HEK293 (cell line): ENCODE data around the gene HEPH.

Source experiments
- CTCF ChIA-PET: fragments of 350-600 bp; formaldehyde crosslinking; extraction: SDS; loops from one replicate; lab custom pipeline; 2021; ENCODE audit warnings: antibody characterized with exemption; lab: Yijun Ruan, JAX
- POLR2A ChIA-PET: fragments of 300-600 bp; formaldehyde crosslinking; extraction: SDS; loops from one replicate; lab custom pipeline; 2020; ENCODE audit warnings: antibody characterized with exemption, inconsistent platforms; lab: Yijun Ruan, JAX
- H3K27ac ChIP-seq: fragments of 200-500 bp; sonication (Bioruptor generic); 2 replicates; pipeline ENCODE4 v1.5.1; 2014; ENCODE audit warnings: low read depth, low read length, control low read depth, inconsistent platforms; ENCODE audit errors: extremely low read depth
- H3K36me3 ChIP-seq, 2 experiments: fragments of 200-500 bp in 1 of 2; sonication (Bioruptor generic) in 1 of 2; 1 replicate in 1 of 2; 2 replicates in 1 of 2; pipeline ENCODE4 v1.5.1; 2014 to 2017; ENCODE audit warnings: inconsistent platforms in 2 of 2, low read length in 2 of 2; ENCODE audit not compliant: control insufficient read depth in 2 of 2, insufficient read depth in 1 of 2
- H3K4me1 ChIP-seq: fragments of 200-500 bp; sonication (Bioruptor generic); 2 replicates; pipeline ENCODE4 v1.5.1; 2014; ENCODE audit warnings: mild to moderate bottlenecking, low read length, inconsistent platforms; ENCODE audit not compliant: control insufficient read depth, insufficient read depth
- H3K4me3 ChIP-seq: 2 replicates; pipeline ENCODE4 v1.5.1; 2011; ENCODE audit warnings: low read depth, mild to moderate bottlenecking, control low read depth, low read length, moderate library complexity
- H3K9me3 ChIP-seq: fragments of 200-500 bp; sonication (Bioruptor generic); 2 replicates; pipeline ENCODE4 v1.5.1; 2014; ENCODE audit warnings: low read depth, low read length, inconsistent platforms; ENCODE audit not compliant: control insufficient read depth, insufficient read depth
- GFI1B ChIP-seq: fragments of 450-650 bp; formaldehyde crosslinking; IDR thresholded peaks from 2 replicates; pipeline ENCODE4 v1.5.1; 2016; ENCODE audit warnings: missing biosample characterization, missing genetic modification characterization
- MYNN ChIP-seq: fragments of 450-650 bp; formaldehyde crosslinking; IDR thresholded peaks from 2 replicates; pipeline ENCODE4 v1.5.1; 2016; ENCODE audit warnings: missing biosample characterization, missing genetic modification characterization, borderline replicate concordance
- ZNF211 ChIP-seq: fragments of 450-650 bp; formaldehyde crosslinking; IDR thresholded peaks from 2 replicates; pipeline ENCODE4 v1.5.1; 2016; ENCODE audit warnings: low read depth, missing biosample characterization, missing genetic modification characterization
- ZNF292 ChIP-seq: fragments of 450-650 bp; formaldehyde crosslinking; IDR thresholded peaks from 2 replicates; pipeline ENCODE4 v1.5.1; 2016; ENCODE audit warnings: low read depth, missing biosample characterization, missing genetic modification characterization, borderline replicate concordance
- ZNF354C ChIP-seq: fragments of 450-650 bp; formaldehyde crosslinking; IDR thresholded peaks from 2 replicates; pipeline ENCODE4 v1.5.1; 2016; ENCODE audit warnings: missing biosample characterization, missing genetic modification characterization, low read depth, borderline replicate concordance
- ZNF548 ChIP-seq: fragments of 450-650 bp; formaldehyde crosslinking; IDR thresholded peaks from 2 replicates; pipeline ENCODE4 v1.5.1; 2016; ENCODE audit warnings: missing biosample characterization, missing genetic modification characterization
- ZNF76 ChIP-seq: fragments of 450-650 bp; formaldehyde crosslinking; IDR thresholded peaks from 2 replicates; pipeline ENCODE4; 2016; ENCODE audit warnings: low read depth, missing biosample characterization, missing genetic modification characterization, borderline replicate concordance
- ZNF791 ChIP-seq: fragments of 450-650 bp; formaldehyde crosslinking; IDR thresholded peaks from 2 replicates; pipeline ENCODE4 v1.5.1; 2016; ENCODE audit warnings: missing biosample characterization, missing genetic modification characterization
- TF ChIP-seq, protein P1 (sequence below): fragments of 450-650 bp; formaldehyde crosslinking; IDR thresholded peaks from 2 replicates; pipeline ENCODE4 v1.5.1; 2016; ENCODE audit warnings: missing biosample characterization, missing genetic modification characterization
- TF ChIP-seq, protein P2 (sequence below): fragments of 450-650 bp; formaldehyde crosslinking; IDR thresholded peaks from 2 replicates; pipeline ENCODE4 v1.5.1; 2016; ENCODE audit warnings: missing biosample characterization, missing genetic modification characterization
- TF ChIP-seq, protein P3 (sequence below): sonication (generic); formaldehyde crosslinking; IDR thresholded peaks from 2 replicates; pipeline ENCODE4 v1.8.1; 2022; ENCODE audit warnings: mild to moderate bottlenecking, moderate library complexity, missing genetic modification reagents
- TF ChIP-seq, protein P4 (sequence below): fragments of 450-650 bp; formaldehyde crosslinking; IDR thresholded peaks from 2 replicates; pipeline ENCODE4 v1.5.1; 2016; ENCODE audit warnings: missing biosample characterization, missing genetic modification characterization
- TF ChIP-seq, protein P5 (sequence below): fragments of 450-650 bp; formaldehyde crosslinking; IDR thresholded peaks from 2 replicates; pipeline ENCODE4 v1.5.1; 2017; ENCODE audit warnings: missing biosample characterization, missing genetic modification characterization
- TF ChIP-seq, protein P6 (sequence below): fragments of 450-650 bp; formaldehyde crosslinking; IDR thresholded peaks from 2 replicates; pipeline ENCODE4 v1.5.1; 2016; ENCODE audit warnings: missing biosample characterization, missing genetic modification characterization
- TF ChIP-seq, protein P7 (sequence below): fragments of 450-650 bp; formaldehyde crosslinking; IDR thresholded peaks from 2 replicates; pipeline ENCODE4 v1.5.1; 2016; ENCODE audit warnings: missing biosample characterization, missing genetic modification characterization, low read depth
- TF ChIP-seq, protein P8 (sequence below): fragments of 450-650 bp; formaldehyde crosslinking; IDR thresholded peaks from 2 replicates; pipeline ENCODE4 v1.5.1; 2016; ENCODE audit warnings: missing biosample characterization, missing genetic modification characterization

Gene HEPH

DNA sequence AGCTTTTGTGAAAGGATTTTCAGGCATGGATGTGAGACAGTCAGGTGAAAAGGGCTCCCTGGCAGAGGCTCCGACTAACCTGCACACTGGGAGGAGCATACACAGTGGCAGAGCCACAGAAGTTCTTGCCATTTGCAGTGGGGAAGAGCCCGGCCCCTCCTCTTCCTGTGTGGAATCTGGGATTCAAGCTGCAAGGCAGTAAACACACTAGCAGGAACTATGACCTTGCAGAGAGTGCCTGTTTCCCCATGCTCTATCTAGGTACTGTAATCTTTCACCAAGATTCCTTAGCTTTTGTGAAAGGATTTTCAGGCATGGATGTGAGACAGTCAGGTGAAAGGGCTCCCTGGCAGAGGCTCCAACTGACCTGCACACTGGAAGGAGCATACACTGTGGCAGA is 19.8 kb upstream of the HEPH start (continued):
- TF ChIP-seq, protein P1, sequence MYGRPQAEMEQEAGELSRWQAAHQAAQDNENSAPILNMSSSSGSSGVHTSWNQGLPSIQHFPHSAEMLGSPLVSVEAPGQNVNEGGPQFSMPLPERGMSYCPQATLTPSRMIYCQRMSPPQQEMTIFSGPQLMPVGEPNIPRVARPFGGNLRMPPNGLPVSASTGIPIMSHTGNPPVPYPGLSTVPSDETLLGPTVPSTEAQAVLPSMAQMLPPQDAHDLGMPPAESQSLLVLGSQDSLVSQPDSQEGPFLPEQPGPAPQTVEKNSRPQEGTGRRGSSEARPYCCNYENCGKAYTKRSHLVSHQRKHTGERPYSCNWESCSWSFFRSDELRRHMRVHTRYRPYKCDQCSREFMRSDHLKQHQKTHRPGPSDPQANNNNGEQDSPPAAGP (tag by site-specific recombination), result no peak
- TF ChIP-seq, protein P2, sequence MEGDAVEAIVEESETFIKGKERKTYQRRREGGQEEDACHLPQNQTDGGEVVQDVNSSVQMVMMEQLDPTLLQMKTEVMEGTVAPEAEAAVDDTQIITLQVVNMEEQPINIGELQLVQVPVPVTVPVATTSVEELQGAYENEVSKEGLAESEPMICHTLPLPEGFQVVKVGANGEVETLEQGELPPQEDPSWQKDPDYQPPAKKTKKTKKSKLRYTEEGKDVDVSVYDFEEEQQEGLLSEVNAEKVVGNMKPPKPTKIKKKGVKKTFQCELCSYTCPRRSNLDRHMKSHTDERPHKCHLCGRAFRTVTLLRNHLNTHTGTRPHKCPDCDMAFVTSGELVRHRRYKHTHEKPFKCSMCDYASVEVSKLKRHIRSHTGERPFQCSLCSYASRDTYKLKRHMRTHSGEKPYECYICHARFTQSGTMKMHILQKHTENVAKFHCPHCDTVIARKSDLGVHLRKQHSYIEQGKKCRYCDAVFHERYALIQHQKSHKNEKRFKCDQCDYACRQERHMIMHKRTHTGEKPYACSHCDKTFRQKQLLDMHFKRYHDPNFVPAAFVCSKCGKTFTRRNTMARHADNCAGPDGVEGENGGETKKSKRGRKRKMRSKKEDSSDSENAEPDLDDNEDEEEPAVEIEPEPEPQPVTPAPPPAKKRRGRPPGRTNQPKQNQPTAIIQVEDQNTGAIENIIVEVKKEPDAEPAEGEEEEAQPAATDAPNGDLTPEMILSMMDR (tag by site-specific recombination), result no peak
- TF ChIP-seq, protein P3, sequence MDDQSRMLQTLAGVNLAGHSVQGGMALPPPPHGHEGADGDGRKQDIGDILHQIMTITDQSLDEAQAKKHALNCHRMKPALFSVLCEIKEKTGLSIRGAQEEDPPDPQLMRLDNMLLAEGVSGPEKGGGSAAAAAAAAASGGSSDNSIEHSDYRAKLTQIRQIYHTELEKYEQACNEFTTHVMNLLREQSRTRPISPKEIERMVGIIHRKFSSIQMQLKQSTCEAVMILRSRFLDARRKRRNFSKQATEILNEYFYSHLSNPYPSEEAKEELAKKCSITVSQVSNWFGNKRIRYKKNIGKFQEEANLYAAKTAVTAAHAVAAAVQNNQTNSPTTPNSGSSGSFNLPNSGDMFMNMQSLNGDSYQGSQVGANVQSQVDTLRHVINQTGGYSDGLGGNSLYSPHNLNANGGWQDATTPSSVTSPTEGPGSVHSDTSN, result no peak
- TF ChIP-seq, protein P4, sequence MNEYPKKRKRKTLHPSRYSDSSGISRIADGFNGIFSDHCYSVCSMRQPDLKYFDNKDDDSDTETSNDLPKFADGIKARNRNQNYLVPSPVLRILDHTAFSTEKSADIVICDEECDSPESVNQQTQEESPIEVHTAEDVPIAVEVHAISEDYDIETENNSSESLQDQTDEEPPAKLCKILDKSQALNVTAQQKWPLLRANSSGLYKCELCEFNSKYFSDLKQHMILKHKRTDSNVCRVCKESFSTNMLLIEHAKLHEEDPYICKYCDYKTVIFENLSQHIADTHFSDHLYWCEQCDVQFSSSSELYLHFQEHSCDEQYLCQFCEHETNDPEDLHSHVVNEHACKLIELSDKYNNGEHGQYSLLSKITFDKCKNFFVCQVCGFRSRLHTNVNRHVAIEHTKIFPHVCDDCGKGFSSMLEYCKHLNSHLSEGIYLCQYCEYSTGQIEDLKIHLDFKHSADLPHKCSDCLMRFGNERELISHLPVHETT, result no peak

DNA sequence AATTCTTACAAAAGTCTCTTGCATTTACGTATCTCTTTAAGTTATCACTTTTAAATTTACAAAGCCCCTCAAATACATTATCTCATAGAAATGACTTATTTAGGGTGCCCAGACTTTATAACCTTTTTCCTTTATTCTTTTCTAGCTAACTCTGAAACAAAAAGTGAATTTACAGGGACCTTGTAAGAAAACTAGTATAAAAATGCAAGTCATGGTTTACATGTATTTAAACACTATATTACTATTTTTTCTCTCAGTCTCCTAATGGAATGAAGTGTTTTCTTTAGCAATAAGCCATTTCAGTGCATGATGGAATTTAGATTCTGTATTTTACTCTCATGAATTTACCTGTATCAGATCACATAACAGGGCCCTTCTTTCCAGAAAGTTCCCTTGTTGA is 14.5 kb upstream of the HEPH start:
- ChIA-PET POLR2A (no interaction called here), CTCF (no interaction called here)
- Histone ChIP-seq H3K9me3 (no peaks in the 10 kb centered on the region; the same call in 1 of the 2 replicates), H3K36me3 (no peaks in the 10 kb centered on the region), H3K4me1 (no peaks in the 10 kb centered on the region), H3K27ac (no peak overlapping the region), H3K4me3 (no peak overlapping the region)
- TF ChIP-seq ZNF354C (tag by site-specific recombination) (no peak), ZNF211 (tag by site-specific recombination) (no peak), ZNF548 (tag by site-specific recombination) (no peak), GFI1B (no peak), ZNF292 (tag by site-specific recombination) (no peak), ZNF791 (no peak), MYNN (tag by site-specific recombination) (no peak), ZNF76 (tag by site-specific recombination) (no peak)
- TF ChIP-seq, protein P5, sequence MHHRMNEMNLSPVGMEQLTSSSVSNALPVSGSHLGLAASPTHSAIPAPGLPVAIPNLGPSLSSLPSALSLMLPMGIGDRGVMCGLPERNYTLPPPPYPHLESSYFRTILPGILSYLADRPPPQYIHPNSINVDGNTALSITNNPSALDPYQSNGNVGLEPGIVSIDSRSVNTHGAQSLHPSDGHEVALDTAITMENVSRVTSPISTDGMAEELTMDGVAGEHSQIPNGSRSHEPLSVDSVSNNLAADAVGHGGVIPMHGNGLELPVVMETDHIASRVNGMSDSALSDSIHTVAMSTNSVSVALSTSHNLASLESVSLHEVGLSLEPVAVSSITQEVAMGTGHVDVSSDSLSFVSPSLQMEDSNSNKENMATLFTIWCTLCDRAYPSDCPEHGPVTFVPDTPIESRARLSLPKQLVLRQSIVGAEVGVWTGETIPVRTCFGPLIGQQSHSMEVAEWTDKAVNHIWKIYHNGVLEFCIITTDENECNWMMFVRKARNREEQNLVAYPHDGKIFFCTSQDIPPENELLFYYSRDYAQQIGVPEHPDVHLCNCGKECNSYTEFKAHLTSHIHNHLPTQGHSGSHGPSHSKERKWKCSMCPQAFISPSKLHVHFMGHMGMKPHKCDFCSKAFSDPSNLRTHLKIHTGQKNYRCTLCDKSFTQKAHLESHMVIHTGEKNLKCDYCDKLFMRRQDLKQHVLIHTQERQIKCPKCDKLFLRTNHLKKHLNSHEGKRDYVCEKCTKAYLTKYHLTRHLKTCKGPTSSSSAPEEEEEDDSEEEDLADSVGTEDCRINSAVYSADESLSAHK (tag by site-specific recombination), result no peak
- TF ChIP-seq, protein P6, sequence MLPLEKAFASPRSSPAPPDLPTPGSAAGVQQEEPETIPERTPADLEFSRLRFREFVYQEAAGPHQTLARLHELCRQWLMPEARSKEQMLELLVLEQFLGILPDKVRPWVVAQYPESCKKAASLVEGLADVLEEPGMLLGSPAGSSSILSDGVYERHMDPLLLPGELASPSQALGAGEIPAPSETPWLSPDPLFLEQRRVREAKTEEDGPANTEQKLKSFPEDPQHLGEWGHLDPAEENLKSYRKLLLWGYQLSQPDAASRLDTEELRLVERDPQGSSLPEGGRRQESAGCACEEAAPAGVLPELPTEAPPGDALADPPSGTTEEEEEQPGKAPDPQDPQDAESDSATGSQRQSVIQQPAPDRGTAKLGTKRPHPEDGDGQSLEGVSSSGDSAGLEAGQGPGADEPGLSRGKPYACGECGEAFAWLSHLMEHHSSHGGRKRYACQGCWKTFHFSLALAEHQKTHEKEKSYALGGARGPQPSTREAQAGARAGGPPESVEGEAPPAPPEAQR, result no peak
- TF ChIP-seq, protein P7, sequence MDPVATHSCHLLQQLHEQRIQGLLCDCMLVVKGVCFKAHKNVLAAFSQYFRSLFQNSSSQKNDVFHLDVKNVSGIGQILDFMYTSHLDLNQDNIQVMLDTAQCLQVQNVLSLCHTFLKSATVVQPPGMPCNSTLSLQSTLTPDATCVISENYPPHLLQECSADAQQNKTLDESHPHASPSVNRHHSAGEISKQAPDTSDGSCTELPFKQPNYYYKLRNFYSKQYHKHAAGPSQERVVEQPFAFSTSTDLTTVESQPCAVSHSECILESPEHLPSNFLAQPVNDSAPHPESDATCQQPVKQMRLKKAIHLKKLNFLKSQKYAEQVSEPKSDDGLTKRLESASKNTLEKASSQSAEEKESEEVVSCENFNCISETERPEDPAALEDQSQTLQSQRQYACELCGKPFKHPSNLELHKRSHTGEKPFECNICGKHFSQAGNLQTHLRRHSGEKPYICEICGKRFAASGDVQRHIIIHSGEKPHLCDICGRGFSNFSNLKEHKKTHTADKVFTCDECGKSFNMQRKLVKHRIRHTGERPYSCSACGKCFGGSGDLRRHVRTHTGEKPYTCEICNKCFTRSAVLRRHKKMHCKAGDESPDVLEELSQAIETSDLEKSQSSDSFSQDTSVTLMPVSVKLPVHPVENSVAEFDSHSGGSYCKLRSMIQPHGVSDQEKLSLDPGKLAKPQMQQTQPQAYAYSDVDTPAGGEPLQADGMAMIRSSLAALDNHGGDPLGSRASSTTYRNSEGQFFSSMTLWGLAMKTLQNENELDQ, result no peak
- TF ChIP-seq, protein P8, sequence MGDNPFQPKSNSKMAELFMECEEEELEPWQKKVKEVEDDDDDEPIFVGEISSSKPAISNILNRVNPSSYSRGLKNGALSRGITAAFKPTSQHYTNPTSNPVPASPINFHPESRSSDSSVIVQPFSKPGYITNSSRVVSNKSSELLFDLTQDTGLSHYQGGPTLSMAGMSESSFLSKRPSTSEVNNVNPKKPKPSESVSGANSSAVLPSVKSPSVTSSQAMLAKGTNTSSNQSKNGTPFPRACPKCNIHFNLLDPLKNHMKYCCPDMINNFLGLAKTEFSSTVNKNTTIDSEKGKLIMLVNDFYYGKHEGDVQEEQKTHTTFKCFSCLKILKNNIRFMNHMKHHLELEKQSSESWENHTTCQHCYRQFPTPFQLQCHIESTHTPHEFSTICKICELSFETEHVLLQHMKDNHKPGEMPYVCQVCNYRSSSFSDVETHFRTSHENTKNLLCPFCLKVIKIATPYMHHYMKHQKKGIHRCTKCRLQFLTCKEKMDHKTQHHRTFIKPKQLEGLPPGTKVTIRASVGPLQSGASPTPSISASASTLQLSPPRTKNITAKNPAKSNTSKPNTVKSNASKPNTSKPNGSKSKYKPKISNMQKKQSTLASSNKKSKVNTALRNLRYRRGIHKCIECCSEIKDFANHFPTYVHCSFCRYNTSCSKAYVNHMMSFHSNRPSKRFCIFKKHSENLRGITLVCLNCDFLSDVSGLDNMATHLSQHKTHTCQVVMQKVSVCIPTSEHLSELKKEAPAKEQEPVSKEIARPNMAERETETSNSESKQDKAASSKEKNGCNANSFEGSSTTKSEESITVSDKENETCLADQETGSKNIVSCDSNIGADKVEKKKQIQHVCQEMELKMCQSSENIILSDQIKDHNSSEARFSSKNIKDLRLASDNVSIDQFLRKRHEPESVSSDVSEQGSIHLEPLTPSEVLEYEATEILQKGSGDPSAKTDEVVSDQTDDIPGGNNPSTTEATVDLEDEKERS (tag by site-specific recombination), result no peak
